GM06990 (cell line): ENCODE measurements around the gene EVA1B.
A peak's percentile ranks its signal among the peaks of the same experiment; 100 is the strongest.

Experiments used
- DNase-seq: peaks from one replicate; pipeline ENCODE4 v3.0.0-alpha.2; 2011; ENCODE audit not compliant: insufficient read length; ENCODE audit errors: extremely low read depth
- H3K27me3 ChIP-seq: replicated peaks from 2 replicates; pipeline ENCODE4 v1.6.0; 2011; ENCODE audit warnings: low read length; ENCODE audit not compliant: control insufficient read depth, insufficient read depth
- H3K36me3 ChIP-seq: 2 replicates; pipeline ENCODE4 v1.5.1; 2011; ENCODE audit warnings: low read length; ENCODE audit not compliant: control insufficient read depth, insufficient read depth
- H3K4me3 ChIP-seq: replicated peaks from 2 replicates; pipeline ENCODE4 v1.5.1; 2011; ENCODE audit warnings: low read depth, mild to moderate bottlenecking, control low read depth, low read length
- CTCF ChIP-seq: IDR thresholded peaks from 2 replicates; pipeline ENCODE4 v1.5.1; 2011; ENCODE audit warnings: low read length, control low read depth, mild to moderate bottlenecking, inconsistent platforms; ENCODE audit not compliant: insufficient read depth, poor library complexity, severe bottlenecking

Gene EVA1B

DNA sequence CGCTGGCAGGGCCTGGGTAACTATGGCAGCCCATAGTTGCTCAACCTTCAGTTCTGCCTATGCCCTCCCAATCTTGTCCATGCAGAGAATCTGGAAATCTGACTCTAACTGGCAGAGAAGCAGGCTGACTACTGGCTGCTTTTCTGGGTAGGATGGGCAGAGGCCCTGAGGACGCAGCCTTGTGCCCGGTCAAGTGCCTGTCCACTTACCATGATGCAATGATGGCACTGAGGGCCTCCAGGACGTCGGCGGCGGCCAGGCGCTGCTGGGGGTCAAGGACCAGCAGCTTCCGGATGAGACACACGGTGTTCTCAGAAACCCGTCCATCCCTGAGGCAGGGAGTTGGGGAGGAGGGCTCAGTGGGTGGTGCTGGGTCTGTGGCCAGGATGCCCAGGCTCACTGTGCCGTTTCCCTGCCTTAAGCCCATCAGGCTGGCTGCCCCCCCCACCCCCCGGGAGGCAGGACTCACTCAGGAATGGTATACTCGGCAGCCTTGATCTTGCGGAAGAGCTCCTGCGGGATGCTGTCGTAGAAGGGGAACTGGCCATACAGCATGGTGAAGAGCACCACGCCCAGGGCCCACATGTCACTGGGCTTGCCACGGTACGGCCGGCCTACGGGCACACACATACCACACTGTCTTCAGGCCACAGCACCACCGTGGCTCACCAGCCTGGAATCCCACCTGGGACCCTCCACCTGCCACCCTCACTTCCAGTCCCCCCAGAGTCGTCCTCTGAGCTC lies 20.4 kb upstream of the EVA1B start:
- H3K27me3 ChIP-seq, result no peaks in the 10 kb centered on the region
- TF ChIP-seq CTCF, result no peak
- peaks cover 40% of the 10 kb centered on the region for H3K36me3 ChIP-seq
- no peak overlapping the region for H3K4me3 ChIP-seq
- no peak for DNase-seq

DNA sequence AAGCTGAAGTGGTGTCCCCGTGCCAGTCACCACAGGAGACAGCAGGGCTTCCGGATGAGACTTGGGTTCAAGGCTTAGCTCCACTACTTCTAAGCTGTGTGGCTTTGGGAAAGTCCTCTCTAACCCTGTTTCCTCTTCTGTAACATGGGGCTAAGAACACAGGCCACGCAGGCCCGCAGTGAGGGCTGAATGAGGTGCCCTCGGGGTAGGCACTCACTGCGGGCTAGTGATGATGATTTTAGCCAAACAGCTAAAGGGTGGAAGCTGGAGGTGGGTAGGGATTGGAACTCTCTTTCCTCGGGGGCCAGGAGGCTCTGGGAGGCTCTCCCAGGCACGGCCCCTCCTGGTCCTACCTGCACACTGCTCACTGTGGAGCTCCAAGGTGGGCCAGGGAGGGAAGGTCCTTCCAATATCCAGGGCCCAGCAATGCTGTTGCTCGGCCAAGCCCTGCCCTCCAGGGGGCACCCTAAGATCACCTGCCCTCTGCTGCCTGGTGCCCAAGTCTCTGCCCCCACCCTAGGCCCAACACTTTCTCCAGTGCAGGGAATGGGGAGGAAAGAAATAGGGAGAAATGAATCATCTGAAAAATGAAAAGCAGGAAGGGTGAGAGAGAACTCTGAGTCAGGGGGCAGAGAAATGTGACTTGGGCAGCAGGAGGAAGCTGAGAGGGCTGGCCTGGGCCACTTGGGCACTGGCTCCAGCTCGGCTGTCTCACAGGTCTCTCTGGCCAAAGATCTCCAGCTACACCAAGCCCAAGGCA lies 19.2 kb upstream of the EVA1B start:
- TF ChIP-seq CTCF, result peak; percentile 88
- Histone ChIP-seq H3K27me3 (no peaks in the 10 kb centered on the region), H3K4me3 (no peak overlapping the region), H3K36me3 (peaks cover 31% of the 10 kb centered on the region)
- no peak for DNase-seq

- Histone ChIP-seq H3K36me3 (peaks cover 27% of the 10 kb centered on the region), H3K27me3 (no peaks in the 10 kb centered on the region)
Observed at GRCh38 chr1:36341626-36342320, 18.3 kb upstream of the EVA1B start.

DNA sequence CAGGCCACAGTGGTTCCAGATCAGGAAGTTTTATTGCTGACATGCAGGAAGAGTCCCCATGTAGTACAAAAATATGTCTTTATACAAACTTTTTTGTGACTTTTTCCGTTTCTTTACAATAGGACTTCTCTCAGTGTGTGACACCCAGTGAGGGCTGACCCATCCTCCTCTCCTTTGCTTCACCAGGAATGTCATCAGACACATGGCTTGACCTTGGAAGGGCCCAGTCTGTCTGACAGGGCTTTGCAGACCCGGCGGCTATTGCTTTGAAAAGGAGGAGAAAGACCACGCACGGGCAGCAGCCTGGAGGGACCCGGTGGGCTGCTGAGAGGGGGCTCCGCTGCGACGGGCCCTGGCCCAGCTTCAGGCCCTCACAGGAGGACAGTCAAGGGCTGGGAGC lies 16.2 kb upstream of the EVA1B start:
- no peaks in the 10 kb centered on the region for H3K27me3 ChIP-seq
- DNase-seq, result no peak
- H3K4me3 ChIP-seq, result no peak overlapping the region
- H3K36me3 ChIP-seq, result peaks cover 16% of the 10 kb centered on the region
- TF ChIP-seq CTCF, result no peak

More at GRCh38 chr1:36341626-36342320, 18.3 kb upstream of the EVA1B start:
- TF ChIP-seq CTCF, result no peak
- DNase-seq, result no peak
- no peak overlapping the region for H3K4me3 ChIP-seq

- peaks cover 15% of the 10 kb centered on the region for H3K36me3 ChIP-seq
- H3K27me3 ChIP-seq, result no peaks in the 10 kb centered on the region
- no peak for DNase-seq
- no peak for TF ChIP-seq CTCF
- no peak overlapping the region for H3K4me3 ChIP-seq
Observed at GRCh38 chr1:36339215-36339614, 15.8 kb upstream of the EVA1B start.
